Mammary epithelial cell (primary cell): ENCODE data around the gene SLC36A4.

Source experiments
- EZH2 ChIP-seq: IDR thresholded peaks from 2 replicates; pipeline ENCODE4 v1.6.1; 2012; ENCODE audit warnings: low read length, inconsistent platforms, borderline replicate concordance
- TF ChIP-seq, protein P1 (sequence below), 2 donors: IDR thresholded peaks in 1 of 2; conservative IDR thresholded peaks in 1 of 2; 2 replicates each; pipeline ENCODE4 v1.5.1; 2011 to 2012; ENCODE audit warnings: inconsistent platforms in 2 of 2, low read length in 2 of 2, mild to moderate bottlenecking in 2 of 2, control low read depth in 1 of 2, low read depth in 1 of 2; ENCODE audit not compliant: insufficient read depth in 1 of 2; ENCODE audit errors: extremely low read depth in 1 of 2

DNA sequence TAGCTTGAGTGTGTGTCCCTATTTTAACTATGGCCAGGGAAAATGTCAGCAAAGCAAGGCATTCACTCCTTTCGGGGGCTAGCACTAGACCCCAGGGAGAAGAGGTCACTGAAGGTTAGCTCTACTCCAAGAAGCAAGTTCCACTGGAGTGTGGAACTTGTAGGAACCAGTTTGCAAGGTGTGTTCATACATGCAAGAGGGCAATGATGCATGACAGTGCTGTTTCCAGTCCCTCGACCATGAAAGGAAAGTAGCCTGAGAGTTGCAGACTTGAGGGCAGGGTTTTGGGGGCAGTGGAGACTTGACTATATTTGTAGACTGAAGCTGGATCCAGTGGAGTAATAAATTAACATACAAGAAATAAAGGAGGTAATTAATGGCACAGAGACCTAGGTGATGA, 21.6 kb upstream of the SLC36A4 start:
- TF ChIP-seq, protein P1, sequence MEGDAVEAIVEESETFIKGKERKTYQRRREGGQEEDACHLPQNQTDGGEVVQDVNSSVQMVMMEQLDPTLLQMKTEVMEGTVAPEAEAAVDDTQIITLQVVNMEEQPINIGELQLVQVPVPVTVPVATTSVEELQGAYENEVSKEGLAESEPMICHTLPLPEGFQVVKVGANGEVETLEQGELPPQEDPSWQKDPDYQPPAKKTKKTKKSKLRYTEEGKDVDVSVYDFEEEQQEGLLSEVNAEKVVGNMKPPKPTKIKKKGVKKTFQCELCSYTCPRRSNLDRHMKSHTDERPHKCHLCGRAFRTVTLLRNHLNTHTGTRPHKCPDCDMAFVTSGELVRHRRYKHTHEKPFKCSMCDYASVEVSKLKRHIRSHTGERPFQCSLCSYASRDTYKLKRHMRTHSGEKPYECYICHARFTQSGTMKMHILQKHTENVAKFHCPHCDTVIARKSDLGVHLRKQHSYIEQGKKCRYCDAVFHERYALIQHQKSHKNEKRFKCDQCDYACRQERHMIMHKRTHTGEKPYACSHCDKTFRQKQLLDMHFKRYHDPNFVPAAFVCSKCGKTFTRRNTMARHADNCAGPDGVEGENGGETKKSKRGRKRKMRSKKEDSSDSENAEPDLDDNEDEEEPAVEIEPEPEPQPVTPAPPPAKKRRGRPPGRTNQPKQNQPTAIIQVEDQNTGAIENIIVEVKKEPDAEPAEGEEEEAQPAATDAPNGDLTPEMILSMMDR (conservative IDR thresholded peaks at IDR 0.05 in 1 of 2, IDR thresholded peaks at IDR 0.05 in 1 of 2; ENCODE audit: extremely low read depth in 1 of 2, insufficient read depth in 1 of 2, low read depth in 1 of 2, low read length in 2 of 2), result no peak
- TF ChIP-seq EZH2, result no peak
